PC-3 (cell line): Measurements from ENCODE around the gene PYROXD2. TPM values are rescaled to one million over a fixed set of nuclear protein-coding genes. Genes with fewer than 3 reads are reported as not detected.

Experiments
- ATAC-seq: fragments of 200-7000 bp; cut with Tn5 transposase; 2 replicates; pipeline ENCODE4 v1.9.1; 2020; ENCODE audit warnings: mild to moderate bottlenecking, moderate library complexity
- BruUV-seq: library from RNA; stranded (reverse); fragments of 400-500 nt; replicated peaks from 2 replicates; lab custom pipeline; 2021; lab: Mats Ljungman, UMichigan
- CTCF ChIA-PET: fragments of 300-600 bp; sonication (Branson Sonifier 250); formaldehyde crosslinking; loops from one replicate; lab custom pipeline; 2022; ENCODE audit warnings: antibody characterized with exemption; lab: Charles Lee
- POLR2A ChIA-PET: fragments of 300-600 bp; sonication (Branson Sonifier 250); formaldehyde crosslinking; loops from one replicate; lab custom pipeline; 2022; ENCODE audit warnings: antibody characterized with exemption; ENCODE audit not compliant: unreplicated experiment; lab: Charles Lee
- DNase-seq: peaks from one replicate; pipeline ENCODE4 v3.0.0-alpha.2; 2015
- H2AFZ ChIP-seq: fragments of 300-600 bp; sonication (generic); 2 replicates; pipeline ENCODE4 v1.6.0; 2016; ENCODE audit warnings: antibody characterized with exemption, low read length
- H3F3A ChIP-seq: fragments of 300-600 bp; sonication (generic); one replicate; pipeline ENCODE4 v1.6.0; 2017; ENCODE audit warnings: antibody characterized with exemption, low read length, control low read depth, mild to moderate bottlenecking; ENCODE audit not compliant: unreplicated experiment
- H3K27ac ChIP-seq: fragments of 300-600 bp; sonication (generic); 2 replicates; pipeline ENCODE4 v1.5.1; 2016; ENCODE audit warnings: mild to moderate bottlenecking, low read length
- H3K27me3 ChIP-seq: fragments of 300-600 bp; sonication (generic); 2 replicates; pipeline ENCODE4 v1.6.1; 2016; ENCODE audit warnings: low read length, mixed read lengths
- H3K36me3 ChIP-seq: fragments of 300-600 bp; sonication (generic); 2 replicates; pipeline ENCODE4 v1.6.1; 2016; ENCODE audit warnings: low read depth, mixed run types, low read length, mixed read lengths
- H3K4me1 ChIP-seq: fragments of 300-600 bp; sonication (generic); 2 replicates; pipeline ENCODE4 v1.5.1; 2016; ENCODE audit warnings: low read length; ENCODE audit not compliant: insufficient read depth
- H3K4me2 ChIP-seq: fragments of 300-600 bp; sonication (generic); 2 replicates; pipeline ENCODE4 v1.6.0; 2016; ENCODE audit warnings: low read length
- H3K4me3 ChIP-seq: fragments of 300-600 bp; sonication (generic); 2 replicates; pipeline ENCODE4 v1.5.1; 2016; ENCODE audit warnings: mild to moderate bottlenecking, low read length, mixed read lengths
- H3K79me2 ChIP-seq: fragments of 300-600 bp; sonication (generic); 2 replicates; pipeline ENCODE4 v1.6.1; 2017; ENCODE audit warnings: low read length, mixed read lengths
- H3K9ac ChIP-seq: fragments of 300-600 bp; sonication (generic); 2 replicates; pipeline ENCODE4 v1.6.0; 2016; ENCODE audit warnings: mild to moderate bottlenecking, low read length
- H3K9me2 ChIP-seq: fragments of 300-600 bp; sonication (generic); replicated peaks from 2 replicates; pipeline ENCODE4 v1.6.1; 2016; ENCODE audit warnings: mixed run types, low read length, mixed read lengths
- H3K9me3 ChIP-seq: fragments of 300-600 bp; sonication (generic); 2 replicates; pipeline ENCODE4 v1.6.1; 2016; ENCODE audit warnings: low read length, mixed read lengths
- H4K20me1 ChIP-seq: fragments of 300-600 bp; sonication (generic); 2 replicates; pipeline ENCODE4 v1.6.1; 2016; ENCODE audit warnings: low read length, mixed read lengths
- CTCF ChIP-seq: fragments of 300-600 bp; sonication (generic); conservative IDR thresholded peaks from 2 replicates; pipeline ENCODE4 v1.5.1; 2017; ENCODE audit warnings: antibody characterized with exemption, low read depth, mild to moderate bottlenecking, low read length
- EZH2 ChIP-seq: fragments of 300-600 bp; sonication (generic); IDR thresholded peaks from one replicate; pipeline ENCODE4 v1.6.1; 2017; ENCODE audit warnings: antibody characterized with exemption, mild to moderate bottlenecking, low read length; ENCODE audit not compliant: unreplicated experiment
- EZH2phosphoT487 ChIP-seq: fragments of 300-600 bp; sonication (generic); IDR thresholded peaks from 2 replicates; pipeline ENCODE4 v1.6.1; 2018; ENCODE audit warnings: mild to moderate bottlenecking, antibody characterized with exemption, low read length, borderline replicate concordance
- intact Hi-C: fragments of 100-400 bp; cut with micrococcal nuclease; formaldehyde crosslinking; loops from 2 replicates; pipeline ENCODE4 v1.9.0; 2023
- total RNA-seq: library from RNA; depleted of rRNA; stranded (reverse); fragments of >200 nt; gene quantifications from 2 replicates; pipeline ENCODE4 v1.2.3, GENCODE V29; 2014

The PYROXD2 gene
- total RNA-seq, 1 experiment from 2014 or later: 3.1 TPM

GRCh38 chr10:98382691-98383101 is 32.3 kb downstream of the PYROXD2 start:
- Histone ChIP-seq H3F3A (no peaks in the 10 kb centered on the region), H3K4me2 (no peak overlapping the region), H2AFZ (no peak overlapping the region), H3K4me1 (no peaks in the 10 kb centered on the region), H3K4me3 (no peak overlapping the region), H3K27ac (no peak overlapping the region), H3K9me3 (no peaks in the 10 kb centered on the region), H3K9me2 (no peaks in the 10 kb centered on the region), H4K20me1 (no peaks in the 10 kb centered on the region), H3K79me2 (no peaks in the 10 kb centered on the region), H3K9ac (no peak overlapping the region), H3K36me3 (no peaks in the 10 kb centered on the region), H3K27me3 (no peaks in the 10 kb centered on the region)
- DNase-seq (no peak), ATAC-seq (no peak)
- TF ChIP-seq EZH2phosphoT487 (no peak), CTCF (no peak), EZH2 (no peak)
- intact Hi-C loops: no loop called here
- CTCF ChIA-PET: no interaction called here
- BruUV-seq: no TSS peak
- POLR2A ChIA-PET: interaction anchor here (0.6 kb wide), 1 partner anchor 33 kb away, joined by 4 read pairs; no protein-coding TSS in a partner anchor

DNA sequence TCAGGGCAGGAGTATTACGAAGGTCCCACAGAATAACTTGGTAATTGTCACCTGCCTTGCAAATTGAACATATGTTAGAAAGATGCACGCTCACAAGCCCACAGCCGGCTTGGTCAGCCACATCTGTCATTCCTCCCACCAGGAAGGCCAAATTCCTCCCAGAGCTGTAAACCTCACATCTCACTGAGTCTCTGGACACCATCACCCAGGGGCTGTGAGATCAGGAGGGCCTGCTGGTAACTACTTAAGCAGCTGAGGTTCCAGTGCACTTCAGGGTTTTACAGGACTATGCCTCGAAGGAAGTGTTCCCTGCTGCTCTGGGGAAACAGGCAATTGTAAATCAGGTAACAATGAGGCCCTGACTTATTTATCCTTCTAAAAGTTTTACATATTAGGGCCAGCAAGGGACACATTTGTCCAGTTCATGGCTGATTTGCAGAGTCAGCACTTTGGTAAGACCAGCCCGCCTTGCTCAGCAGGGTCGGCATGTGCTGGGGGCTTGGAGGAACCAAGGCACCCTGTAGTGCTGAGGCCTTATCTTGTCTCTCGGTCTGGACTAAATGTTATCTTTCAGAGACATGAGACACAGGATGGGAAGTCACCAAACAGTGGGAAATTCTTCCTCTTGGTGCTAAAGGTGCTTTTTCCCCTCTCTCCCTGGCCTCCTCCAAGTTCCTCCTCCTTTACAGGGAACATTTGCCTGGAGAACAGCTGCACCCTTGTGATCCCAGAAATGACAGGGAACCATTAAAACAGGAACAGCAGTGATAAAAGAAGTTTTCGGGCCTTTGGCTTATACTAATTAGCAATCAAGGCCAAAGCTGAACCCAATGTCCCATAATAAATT is 34.3 kb downstream of the PYROXD2 start:
- no TSS peak for BruUV-seq
- DNase-seq (no peak), ATAC-seq (no peak)
- Histone ChIP-seq H3K9ac (no peak overlapping the region), H3K4me2 (no peak overlapping the region), H3K27me3 (no peaks in the 10 kb centered on the region), H3K4me3 (no peak overlapping the region), H3K4me1 (0 out of 2 replicates have a peak, but pooled peaks cover 7% of the 10 kb centered on the region), H3K9me3 (no peaks in the 10 kb centered on the region), H3K79me2 (no peaks in the 10 kb centered on the region), H3K9me2 (no peaks in the 10 kb centered on the region), H3K36me3 (no peaks in the 10 kb centered on the region), H3F3A (no peaks in the 10 kb centered on the region), H4K20me1 (no peaks in the 10 kb centered on the region), H2AFZ (no peak overlapping the region), H3K27ac (no peak overlapping the region)
- CTCF ChIA-PET: no interaction called here
- intact Hi-C loops: no loop called here
- POLR2A ChIA-PET: interaction anchor here (0.6 kb wide), 1 partner anchor 25 kb away, joined by 4 read pairs; no protein-coding TSS in a partner anchor
- TF ChIP-seq EZH2phosphoT487 (no peak), EZH2 (no peak), CTCF (no peak)

- no peak for DNase-seq
- ChIA-PET POLR2A (no interaction called here), CTCF (no interaction called here)
- Histone ChIP-seq H3K4me1 (peaks cover 26% of the 10 kb centered on the region), H4K20me1 (no peaks in the 10 kb centered on the region), H3K9me2 (no peaks in the 10 kb centered on the region), H3K79me2 (no peaks in the 10 kb centered on the region), H3K36me3 (no peaks in the 10 kb centered on the region), H3K27me3 (no peaks in the 10 kb centered on the region), H3K27ac (no peak overlapping the region), H3F3A (peaks cover 7% of the 10 kb centered on the region), H3K4me2 (no peak overlapping the region), H3K9ac (no peak overlapping the region), H3K4me3 (no peak overlapping the region), H3K9me3 (no peaks in the 10 kb centered on the region), H2AFZ (no peak overlapping the region)
- no TSS peak for BruUV-seq
- no peak for ATAC-seq
- TF ChIP-seq CTCF (no peak), EZH2 (no peak), EZH2phosphoT487 (no peak)
- intact Hi-C loops: no loop called here
These were observed 36.3 kb downstream of the PYROXD2 start for GRCh38 chr10:98378722-98379121.
